Stimulated activated CD4-positive, alpha-beta T cell treated with anti-CD3 and anti-CD28 coated beads, Interleukin-2, amount 100 ng/mL, for 4 hours (primary cell): ENCODE measurements around the gene GPR63.

Experiments
- DNase-seq: peaks from one replicate; pipeline ENCODE4 v3.0.0-alpha.2; 2020; ENCODE audit warnings: low read depth

GPR63 gene

GRCh38 chr6:96821034-96821433 is 16.2 kb downstream of the GPR63 start:
- no peak for DNase-seq

DNA sequence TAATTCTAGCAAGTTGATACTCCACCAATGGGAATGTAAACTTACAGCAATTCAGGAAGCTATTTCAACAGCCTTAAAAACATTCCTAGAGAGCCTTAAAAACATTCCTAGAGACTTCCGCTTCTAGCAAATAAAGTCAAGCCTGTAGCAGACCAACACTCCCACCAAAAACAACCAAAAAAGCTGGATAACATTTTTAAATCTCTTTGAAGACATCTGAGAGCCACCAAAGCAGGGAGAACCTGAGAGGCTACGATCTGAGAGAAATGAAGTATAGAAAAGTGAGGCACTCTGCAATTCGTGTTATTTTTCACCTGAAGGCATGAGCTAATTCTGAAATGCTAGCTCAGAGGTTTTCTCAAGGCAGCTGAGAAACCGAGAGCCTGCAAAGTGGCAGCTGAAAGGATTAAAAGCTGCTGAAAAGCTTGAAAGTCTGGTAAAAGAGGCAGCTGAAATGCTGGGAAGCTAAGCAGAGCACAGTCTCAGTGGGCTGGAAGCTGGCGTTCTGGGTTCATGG is 20.9 kb downstream of the GPR63 start:
- DNase-seq = no peak

- no peak for DNase-seq
Observed at GRCh38 chr6:96814625-96815024, 22.7 kb downstream of the GPR63 start.

GRCh38 chr6:96812077-96812703 is 25.1 kb downstream of the GPR63 start:
- DNase-seq = no peak

DNA sequence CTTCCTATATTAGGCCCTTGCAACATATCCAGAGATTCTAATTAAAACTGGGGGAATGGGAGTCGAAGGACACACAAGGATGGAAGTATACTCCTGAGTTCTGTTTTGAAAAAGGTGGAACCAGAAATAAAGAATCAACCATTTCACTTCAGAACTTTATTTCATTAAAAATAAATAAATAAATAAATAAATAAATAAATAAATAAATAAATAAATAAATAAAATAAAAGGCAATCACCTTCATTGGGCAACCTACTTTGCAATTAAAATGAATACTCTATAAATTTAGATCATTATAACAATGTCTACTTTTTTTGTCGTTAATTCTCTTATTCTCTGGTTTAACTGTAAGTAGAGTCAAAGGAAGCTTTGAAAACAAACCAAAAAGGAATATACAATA is 25.6 kb downstream of the GPR63 start:
- no peak for DNase-seq

- DNase-seq = no peak
Observed at GRCh38 chr6:96811136-96811535, 26.1 kb downstream of the GPR63 start.

- DNase-seq = no peak
Observed at GRCh38 chr6:96809119-96809518, 28.2 kb downstream of the GPR63 start.

GRCh38 chr6:96803106-96803481 is 34.2 kb downstream of the GPR63 start:
- DNase-seq = no peak

- DNase-seq = no peak
Observed at GRCh38 chr6:96795481-96795880, 41.8 kb downstream of the GPR63 start.

DNA sequence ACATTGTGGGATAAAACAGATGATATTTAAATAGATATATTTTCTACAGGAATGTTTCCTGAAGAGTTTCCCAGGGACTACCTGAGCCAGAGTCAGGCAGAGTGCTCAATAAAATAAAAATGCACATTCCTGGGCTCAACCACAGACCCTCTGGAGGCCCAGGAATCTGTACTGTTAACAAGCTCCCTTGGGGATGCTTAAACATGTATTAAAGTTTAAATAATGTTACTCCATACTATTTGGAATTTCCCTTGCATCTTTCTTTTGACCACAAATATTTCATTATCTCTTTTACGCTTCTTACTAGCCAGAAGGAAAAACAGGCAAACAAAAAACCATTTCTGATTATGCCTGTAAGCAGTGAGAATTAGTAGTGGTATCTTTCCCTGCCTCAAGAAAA is 42.3 kb downstream of the GPR63 start:
- no peak for DNase-seq

DNA sequence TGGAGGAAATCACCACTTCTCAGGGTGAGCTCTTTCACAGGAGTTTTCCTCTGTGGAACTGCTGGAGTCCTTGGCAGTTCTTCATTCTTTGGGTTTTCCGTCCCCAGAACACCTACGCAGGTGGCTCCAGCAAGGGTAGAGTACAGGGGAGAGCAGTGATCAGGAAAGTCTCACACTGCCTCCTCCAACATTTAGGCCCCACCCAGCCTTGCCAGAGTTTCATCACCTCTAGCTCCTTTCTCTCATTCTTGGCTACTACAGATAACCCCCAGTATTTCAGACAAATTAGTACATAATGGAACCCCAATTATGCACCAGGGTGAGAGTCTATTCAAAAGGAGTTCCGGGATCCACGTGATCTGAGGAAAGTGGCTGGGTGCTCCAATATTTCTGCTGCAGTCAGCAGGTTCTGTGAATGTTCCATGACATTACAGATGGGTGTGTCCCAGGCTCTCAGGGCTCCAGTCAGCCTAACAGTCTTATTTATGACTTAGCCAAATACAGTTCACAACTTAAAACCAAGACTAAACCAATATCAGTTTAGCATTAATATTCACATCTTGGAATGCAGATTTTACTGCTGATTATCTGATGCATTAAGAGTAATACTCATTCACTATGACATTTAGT is 44.6 kb downstream of the GPR63 start:
- no peak for DNase-seq

GRCh38 chr6:96789871-96790270 is 47.4 kb downstream of the GPR63 start:
- DNase-seq = no peak

GRCh38 chr6:96787846-96788580 is 49.3 kb downstream of the GPR63 start:
- no peak for DNase-seq

DNA sequence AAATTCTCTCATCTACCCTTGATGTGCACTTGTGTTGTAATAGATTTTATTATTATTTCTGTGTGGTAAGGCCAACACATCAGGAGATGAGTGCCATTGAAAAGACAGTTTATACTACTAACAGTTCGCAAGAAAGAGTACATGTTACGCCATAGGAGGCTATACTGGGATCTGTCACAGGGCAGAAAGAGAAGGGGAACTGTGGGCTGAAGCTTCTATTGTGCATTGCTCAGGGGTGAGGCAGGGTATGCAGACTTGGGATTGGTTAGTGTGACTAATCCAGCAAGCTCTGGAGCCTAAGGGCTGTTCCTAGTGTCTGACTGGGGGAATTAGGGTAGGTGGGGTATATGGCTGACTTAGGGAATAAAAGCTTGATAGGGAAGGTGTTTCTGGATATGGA is 50.9 kb downstream of the GPR63 start:
- no peak for DNase-seq

GRCh38 chr6:96784650-96785049 is 52.6 kb downstream of the GPR63 start:
- no peak for DNase-seq

DNA sequence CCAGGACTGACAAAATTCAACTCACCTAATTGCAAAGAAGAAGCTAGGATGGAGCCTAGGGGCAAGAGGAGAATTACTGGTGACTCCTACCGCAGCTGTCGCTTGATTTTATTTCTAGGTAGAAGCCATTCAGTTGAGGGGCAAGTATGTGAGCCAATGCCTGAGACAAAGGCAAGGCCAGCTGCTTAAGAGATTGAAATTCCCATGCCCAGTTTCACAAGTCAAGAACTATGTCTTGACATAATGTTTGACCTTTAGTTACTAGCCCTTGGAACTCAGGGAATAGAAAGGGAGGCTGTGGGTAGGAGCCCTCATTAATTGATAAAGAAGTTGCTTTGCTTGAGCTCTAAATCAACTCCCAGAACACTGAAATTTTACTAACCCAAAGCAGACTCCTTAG is 54.0 kb downstream of the GPR63 start:
- no peak for DNase-seq

DNA sequence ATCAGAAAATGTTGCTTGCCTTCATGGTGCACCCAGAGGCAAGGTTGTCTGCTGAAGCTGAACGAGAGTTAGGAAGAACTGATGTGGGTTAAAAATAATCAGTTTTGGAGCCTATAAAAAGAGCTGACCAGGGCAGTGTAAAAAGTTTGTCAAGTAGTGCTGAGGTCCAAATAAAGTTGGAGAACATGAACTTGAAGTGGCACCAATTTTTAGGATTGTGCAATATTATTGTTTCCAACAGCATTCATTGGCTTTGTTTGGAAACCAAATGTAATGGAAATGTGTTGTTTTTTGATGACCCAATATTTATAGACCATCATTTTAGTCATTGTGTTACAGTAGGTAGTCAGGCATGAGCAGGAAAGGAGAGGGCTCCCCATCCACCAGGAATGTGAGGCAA is 55.7 kb downstream of the GPR63 start:
- no peak for DNase-seq

DNA sequence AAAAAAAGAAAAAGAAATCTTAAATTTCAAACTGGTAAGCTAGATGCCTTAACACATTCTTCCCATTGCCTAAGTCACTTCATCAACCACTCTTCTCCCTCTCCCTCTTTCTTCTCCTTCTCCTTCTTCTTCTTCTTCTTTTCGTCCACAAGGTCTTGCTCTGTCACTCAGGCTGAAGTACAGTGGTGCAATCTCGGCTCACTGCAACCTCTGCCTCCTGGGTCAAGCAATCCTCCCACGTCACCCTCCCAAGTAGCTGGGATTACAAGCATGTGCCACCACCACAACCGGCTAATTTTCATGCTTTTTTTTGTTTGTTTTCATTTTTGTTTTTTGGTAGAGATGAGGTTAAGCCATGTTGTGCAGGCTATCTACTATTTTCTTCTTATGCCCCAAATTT is 60.2 kb downstream of the GPR63 start:
- DNase-seq = no peak

DNA sequence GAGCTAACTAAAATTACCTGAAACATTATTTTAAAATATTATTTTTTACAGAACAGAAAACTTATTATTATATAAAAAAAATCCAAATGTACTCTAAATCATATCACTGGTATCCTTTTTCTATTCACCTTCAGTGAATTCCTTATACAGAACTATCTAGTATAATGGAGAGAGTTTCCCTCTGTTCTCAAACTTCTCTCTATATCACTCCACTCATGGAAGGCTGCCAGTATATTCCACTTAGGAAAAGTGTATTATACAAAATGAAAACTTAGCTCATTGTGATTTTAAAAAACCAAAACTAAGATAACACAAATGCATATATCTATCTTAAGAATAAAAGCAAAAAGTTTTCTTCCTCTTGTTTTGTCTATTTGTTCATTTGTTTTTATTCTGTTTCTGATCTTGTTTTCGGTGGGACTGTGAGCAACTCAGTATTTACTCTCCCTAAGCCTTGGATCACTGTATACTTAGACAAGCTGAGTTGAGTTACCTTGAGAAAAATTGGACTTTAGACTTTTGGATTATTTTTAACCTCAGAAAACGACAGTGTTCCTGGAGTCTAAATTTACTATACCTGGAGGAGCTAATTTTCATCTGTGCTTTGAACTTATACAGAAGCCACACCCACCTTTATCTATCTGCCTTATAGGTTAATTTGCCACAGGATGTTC is 61.4 kb downstream of the GPR63 start:
- DNase-seq = no peak

- no peak for DNase-seq
Observed at GRCh38 chr6:96766769-96767168, 70.5 kb downstream of the GPR63 start.

GRCh38 chr6:96762599-96762998 is 74.7 kb downstream of the GPR63 start:
- no peak for DNase-seq

DNA sequence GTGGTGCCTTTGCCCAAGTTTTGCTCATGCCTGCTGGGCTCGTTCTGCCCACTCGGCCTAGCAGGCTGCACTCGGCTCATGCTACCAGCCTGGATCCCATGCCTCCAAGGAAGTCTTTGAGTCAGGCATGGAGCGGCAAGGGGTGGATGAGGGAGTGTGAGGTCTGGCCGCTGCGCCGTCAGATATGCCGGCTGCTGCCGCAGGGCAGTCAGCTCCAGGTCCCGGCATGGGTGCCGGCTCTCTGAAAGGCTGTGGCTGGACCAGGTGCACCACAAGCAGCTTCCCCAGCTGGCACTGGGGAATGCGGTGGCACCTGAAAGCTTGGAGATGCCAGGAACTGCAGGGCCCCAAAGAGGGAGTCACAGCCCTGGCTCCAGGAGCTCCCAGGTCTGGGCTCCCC is 75.5 kb downstream of the GPR63 start:
- no peak for DNase-seq

- DNase-seq = no peak
Observed at GRCh38 chr6:96760153-96760687, 77.1 kb downstream of the GPR63 start.
